ENCODE measurements around the gene SIL1.
"Not testable (repeated sequence)": the region's sequence is repeated elsewhere in the genome, so short reads cannot be mapped to it uniquely, and the experiment has no call there.

Gene SIL1

DNA sequence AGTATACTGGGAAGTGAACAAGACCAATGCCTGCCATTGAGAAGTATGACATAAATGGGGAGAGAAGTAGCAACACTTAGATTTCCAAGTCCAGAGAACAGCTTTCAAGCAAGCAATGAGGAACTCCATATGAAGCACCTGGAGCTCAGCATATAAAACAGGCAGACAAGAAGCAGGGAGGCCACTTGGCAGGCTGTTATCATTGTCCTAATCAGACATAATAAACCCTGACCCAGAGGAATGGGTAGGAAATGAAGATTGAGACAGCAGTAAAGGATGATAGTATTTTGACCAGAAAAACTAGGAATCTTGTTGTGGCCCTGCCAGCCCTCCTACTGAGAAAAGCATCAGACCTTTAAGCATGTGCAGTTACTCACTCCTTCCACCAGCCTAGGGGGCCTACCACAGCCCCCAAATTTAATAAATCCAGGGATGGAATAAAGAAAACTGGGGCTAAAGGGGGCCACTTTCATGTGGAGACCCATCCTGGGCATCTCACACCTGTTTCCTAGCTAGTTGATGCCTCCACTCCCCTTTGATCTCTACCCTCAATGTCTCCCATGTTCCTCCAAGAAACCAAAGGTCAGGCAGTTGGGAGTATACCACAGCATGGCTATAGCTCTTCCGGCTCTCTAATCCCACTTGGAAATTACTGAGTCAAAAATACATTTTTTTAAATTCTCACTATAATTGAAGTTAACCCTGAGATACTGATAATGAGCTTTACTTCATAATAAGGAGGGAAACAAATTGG is 135.1 kb downstream of the SIL1 start:
- DNase-seq: no peak

- no peak for DNase-seq
These were observed 136.3 kb downstream of the SIL1 start for GRCh38 chr5:139061856-139062255.

DNA sequence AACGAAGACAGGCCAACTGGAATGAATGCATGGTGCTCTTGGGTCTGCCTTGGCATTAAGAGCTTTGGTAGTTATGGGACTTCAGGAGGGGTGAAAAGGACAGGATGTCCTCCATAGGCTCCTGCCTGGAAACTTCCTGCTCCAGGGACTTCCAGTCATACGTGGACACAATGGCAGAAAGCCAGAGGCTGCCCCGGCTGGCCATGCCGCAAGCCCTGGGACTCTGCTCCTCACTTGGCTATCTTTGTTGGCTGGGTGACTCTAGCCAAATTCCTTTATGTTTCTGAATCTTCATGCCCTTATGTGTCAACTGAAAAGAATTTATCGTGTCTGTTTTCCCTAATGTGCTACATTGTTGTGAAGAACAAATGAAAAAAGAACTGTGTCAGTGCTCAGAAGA is 136.9 kb downstream of the SIL1 start:
- no peak for DNase-seq

DNA sequence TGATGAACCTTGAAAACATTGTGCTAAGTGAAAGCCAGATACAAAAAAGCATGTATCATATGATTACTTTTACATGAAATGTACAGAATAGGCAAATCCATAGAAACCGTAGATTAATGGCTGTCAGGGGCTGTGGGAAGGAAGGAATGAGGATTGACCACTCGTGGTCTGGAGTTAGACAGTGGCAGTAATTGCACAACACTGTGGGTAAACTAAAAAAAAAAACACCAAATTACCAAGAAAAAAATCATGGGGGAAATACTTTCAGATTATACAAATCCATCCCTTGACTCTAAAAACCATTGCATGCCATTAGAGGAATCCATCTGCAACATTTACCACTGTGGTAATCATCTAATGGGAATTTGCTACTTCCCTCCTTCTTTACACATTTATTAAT is 140.0 kb downstream of the SIL1 start:
- DNase-seq: no peak

DNA sequence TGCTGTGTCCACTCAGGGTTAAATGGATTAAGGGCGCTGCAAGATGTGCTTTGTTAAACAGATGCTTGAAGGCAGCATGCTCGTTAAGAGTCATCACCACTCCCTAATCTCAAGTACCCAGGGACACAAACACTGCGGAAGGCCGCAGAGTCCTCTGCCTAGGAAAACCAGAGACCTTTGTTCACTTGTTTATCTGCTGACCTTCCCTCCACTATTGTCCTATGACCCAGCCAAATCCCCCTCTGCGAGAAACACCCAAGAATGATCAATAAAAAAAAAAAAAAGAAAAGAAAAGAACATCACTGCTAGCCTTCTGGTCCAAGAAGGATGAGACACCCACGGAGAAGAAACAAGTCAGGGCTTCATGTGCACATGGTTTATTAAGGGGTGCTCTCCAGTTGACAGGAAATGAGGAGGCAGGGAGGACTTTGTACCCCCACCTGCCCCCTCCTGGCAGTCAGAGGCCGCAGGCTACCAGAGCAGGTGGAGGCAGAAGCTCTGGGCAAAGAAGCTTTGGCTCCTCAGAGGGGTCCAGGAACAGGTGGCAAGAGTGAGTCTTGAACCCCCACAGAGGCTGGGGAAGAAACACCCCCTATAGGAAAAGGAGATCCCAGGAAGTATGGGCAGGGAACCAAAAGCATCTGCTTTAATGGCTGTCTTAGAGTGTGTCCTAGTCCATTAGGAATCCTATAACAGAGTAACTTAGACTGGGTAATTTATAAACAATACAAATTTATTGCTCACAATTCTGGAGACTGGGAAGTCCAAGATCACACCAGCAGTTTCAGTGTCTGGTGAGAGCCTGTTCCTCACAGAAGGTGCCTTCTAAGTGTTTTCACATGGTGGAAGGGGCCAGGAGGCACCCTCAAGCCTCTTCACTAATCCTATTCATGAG is 140.9 kb downstream of the SIL1 start:
- not testable (repeated sequence) for DNase-seq

- no peak for DNase-seq
These were observed 145.2 kb downstream of the SIL1 start for GRCh38 chr5:139052975-139053374.

DNA sequence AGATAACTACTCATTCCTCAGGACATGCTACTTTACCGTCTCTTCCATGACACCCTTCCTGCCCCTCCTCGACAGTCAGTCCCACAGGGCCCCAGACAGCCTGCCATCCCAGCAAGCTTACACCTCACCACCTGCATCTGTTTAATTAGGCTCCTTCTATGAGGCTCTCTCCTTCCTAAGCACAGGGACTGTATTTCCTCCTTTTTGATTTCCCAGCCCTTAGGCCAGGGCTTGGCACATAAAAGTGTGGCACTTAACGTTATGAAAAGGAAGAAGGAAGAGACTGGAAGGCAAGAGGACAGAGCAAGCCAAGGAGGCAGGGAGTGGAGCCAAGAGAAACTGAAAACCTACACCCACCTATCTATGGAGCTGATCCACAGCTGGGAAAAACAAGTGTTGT is 146.8 kb downstream of the SIL1 start:
- DNase-seq: no peak

DNA sequence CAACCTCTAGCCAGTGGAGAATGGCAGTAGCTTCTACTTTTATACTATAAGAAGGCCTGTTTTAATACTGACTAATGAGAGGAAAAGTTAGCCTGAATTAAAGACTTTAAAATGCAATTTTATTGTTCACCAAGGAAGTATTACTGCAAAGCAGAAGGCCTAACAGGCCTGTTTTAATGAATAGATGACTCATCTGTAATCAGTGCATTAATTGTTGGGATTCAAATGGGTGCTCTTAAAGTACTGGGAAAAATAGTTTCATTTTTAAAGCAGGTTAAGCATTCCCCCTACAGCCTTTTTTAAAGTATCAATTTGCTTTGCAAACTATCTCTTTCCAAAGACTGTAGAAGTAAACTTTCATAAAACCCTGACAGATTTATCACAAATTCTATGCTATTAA is 147.7 kb downstream of the SIL1 start:
- DNase-seq: peak; percentile 7

GRCh38 chr5:139049780-139050179 is 148.4 kb downstream of the SIL1 start:
- no peak for DNase-seq

GRCh38 chr5:139046551-139046950 is 151.6 kb downstream of the SIL1 start:
- no peak for DNase-seq

DNA sequence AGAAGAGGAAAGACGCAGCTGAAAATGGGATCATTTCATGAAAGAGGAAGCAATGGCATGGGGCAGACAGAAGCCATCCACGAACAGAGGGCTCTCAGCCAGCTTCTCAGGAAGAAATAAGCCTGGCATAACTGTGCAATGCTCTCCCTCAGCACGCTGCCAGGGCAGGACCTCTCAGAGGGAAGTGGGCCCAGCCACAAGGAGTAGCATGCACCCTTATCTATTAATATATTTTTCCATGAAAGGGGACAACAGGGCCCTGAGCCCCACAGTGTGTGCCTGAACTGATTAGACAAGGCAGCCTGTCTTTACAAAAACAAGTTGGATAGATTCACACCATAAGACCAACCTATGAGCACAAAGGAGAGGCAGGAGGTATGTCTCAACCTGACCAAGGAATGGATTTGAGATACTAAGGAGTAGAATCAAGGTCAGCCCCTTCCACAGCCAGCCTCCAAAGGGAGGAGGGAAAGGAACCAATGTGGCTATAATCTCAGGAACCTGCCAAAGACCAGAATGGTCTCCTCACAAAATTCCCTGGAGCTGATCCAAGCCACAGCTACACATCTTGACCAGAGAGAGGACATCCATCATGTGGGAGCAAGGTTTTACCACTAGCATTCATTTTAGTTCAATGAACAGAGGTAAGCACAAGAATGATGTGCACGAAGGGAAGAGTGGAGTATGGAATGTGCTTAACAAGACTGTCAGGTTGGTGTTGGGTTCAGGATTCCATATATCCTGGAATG is 154.8 kb downstream of the SIL1 start:
- no peak for DNase-seq

GRCh38 chr5:139040081-139040480 is 158.1 kb downstream of the SIL1 start:
- no peak for DNase-seq

- DNase-seq: no peak
These were observed 159.4 kb downstream of the SIL1 start for GRCh38 chr5:139038613-139039305.

- no peak for DNase-seq
These were observed 160.4 kb downstream of the SIL1 start for GRCh38 chr5:139037732-139038131.

DNA sequence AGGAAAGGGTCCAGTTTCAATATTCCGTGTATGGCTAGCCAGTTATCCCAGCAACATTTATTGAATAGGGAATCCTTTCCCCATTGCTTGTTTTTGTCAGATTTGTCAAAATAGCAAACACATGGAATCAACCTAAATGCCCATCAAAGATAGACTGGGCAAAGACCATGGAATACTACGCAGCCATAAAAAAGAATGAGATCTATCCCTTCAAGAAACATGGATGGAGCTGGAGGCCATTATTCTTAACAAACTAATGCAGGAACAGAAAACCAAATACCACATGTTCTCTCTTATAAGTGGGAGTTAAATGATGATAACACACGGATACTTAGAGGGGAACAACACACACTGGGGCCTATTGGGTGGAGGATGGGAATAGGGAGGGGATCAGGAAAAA is 161.8 kb downstream of the SIL1 start:
- not testable (repeated sequence) for DNase-seq

DNA sequence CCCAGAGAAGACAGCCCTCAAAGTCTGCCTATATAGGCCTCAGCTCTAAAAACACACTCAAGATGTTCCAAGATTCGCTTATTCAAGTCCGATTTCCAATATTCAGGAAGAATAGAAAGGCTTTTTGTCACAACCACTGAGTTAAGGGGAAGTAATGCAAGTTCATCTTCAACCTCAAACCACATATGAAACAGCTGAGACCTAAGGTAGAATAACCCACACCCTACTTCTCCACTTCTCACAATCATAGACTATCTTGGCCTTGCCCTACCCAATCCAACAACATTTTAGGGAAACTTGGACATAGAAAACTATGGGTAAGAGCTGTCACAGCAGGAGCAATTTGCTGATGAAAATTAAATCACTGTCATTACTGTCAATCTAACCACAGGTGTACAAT is 171.0 kb downstream of the SIL1 start:
- no peak for DNase-seq

DNA sequence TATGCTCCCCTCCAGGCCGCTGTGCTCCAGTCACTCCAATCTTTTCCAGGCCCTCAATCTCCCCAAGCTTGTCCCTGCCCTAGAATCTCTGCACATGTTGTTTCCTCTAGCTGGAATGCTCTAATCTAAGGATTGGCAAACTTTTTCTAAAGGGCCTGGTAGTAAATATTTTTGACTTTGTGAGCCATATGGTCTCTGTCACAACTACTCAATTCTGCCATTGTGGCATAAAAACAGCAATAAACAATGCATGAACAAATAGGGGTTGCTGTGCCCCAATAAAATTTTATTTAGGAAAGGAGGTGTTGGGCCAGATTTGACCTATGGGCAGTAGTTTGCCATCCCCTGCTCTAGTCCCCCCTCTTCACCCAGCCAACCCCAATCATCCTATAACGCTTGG is 172.5 kb downstream of the SIL1 start:
- no peak for DNase-seq

GRCh38 chr5:139023286-139023685 is 174.9 kb downstream of the SIL1 start:
- DNase-seq: no peak

- DNase-seq: no peak
These were observed 175.6 kb downstream of the SIL1 start for GRCh38 chr5:139022528-139022927.

DNA sequence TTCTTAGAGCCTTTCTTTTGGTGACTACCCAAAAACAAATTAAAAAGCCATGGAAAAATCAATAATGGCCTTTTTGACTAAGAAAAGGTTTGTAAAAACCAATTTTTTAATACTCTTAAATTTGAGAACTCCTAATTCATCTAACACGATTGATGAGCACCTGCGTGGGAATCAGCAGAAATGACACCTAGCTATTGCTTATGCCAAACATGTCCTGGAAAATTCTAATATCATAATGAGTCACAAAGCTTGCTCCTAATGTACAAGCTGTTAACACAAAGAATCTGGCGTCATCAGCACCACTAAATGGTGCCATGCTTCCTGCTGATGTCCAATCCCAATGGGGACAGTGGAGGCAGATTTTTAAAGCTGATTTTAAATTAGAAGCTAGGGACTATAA is 176.8 kb downstream of the SIL1 start:
- no peak for DNase-seq

DNA sequence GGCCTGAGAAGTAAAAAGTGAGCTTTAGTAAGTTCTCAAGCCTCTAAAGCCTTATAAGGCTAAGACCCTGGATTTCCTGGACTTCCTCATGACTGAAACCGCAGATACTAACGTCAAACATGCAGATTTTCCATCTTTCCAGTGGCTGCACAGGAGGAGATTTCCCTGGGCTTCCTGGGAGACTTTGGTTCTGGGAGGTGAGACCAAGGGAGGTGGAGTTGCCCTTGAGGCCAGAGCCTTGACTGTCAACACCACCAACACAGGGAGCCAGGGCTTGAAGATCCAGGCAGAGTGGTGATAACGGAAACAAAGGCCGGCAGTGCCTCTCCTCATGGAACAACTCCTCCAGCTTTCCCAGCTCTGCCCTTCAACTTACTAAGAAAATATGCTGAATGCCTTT is 178.3 kb downstream of the SIL1 start:
- no peak for DNase-seq

DNA sequence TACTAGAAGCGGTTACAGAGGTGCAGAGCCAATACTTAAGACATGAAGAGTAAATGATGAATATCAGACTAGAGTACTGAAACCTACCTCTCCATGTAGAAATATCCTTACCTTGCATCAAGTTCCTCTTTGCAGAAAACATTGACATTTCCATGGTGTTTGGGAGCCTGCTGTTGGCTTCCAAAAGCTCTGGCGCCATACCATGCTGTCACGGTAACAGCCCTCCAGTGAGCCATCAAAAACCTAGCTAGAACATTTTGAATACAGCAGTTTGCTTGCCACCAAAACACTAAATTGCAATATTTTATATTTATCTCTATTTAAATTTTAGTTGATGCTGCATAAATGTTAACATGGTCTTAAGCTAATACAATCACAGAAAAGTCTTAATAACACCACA is 179.0 kb downstream of the SIL1 start:
- DNase-seq: no peak

- DNase-seq: no peak
These were observed 180.5 kb downstream of the SIL1 start for GRCh38 chr5:139017624-139018023.
